Amygdala (tissue), 56 donors: Measurements from ENCODE around the gene TFIP11.

Experiments
- DNase-seq, 56 donors: peaks; one replicate each; lab custom pipeline; 2025; lab: John Stamatoyannopoulos, UW

Gene TFIP11

DNA sequence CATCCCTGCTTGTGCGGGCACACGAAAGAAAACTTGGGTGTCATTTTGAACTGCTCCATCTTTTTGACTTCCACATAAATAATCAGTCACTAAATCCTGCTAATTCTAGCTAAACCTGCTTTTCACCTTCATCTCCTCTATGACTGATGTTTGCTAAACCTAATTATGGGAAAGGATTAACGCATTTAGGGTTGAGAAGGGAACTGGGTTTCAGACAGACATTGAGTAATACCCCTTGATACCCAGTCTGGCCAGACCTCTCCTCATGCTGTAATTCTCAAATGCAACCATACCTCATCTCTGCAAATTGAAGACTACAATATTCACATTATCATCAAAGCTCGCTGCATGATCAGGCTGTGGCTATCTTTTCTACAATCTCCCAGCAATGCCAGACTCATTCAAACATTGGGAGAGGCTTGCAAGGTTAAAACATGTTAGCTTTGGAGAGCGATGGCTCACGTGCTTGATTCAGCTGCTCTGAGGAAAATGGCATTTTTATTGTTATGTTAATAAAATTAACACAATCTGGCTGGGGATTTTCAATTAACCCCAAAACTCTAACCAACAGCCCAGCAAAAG lies 31.1 kb downstream of the TFIP11 start:
- no peak for DNase-seq

DNA sequence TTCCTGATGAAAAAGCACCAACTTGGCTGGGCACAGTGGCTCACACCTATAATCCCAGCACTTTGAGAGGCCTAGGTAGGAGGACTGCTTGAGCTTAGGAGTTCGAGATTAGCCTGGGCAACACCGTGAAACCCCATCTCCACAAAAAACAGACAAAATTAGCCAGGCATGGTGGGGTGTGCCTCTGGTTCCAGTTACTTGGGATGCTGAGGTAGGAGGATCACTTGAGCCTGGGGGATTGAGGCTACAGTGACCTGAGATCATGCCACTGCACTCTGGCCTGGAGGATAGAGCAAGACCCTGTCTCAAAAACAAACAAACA lies 31.7 kb downstream of the TFIP11 start:
- DNase-seq: no peak

DNA sequence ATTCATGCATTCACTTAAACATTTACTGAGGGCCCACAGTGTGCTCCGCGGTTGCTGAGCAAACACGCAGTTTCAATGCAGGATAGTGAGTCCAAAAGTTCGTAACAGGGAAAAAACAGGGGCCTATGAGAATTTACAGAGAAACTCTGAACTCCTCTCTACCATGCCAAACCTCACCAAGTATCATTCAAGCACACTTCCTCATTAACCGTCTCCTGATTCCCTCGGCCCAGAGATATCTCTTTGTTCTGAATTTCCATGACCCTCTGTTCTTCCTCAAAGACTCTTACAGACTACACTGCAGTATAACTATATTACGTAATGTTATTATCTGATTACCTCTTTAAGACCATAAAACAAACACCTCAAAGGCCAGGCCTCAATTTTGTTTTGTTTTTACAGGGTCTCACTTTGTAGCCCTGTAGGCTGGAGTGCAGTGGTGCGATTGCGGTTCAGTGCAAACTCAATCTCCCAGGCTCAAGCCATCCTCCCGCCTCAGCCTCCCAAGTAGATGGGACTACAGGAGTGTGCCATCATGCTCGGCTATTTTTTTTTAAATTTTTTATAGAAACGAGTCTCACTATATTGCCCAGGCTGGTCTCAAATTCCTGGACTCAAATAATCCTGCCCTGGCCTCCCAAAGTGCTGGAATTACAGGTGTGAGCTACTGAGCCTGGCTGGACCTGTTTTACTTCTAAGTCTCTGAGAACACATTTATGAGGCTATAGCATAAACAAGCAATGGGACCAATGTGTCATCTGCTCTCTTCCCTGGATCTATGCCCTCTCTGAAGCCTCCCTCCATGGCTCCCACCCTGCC lies 32.3 kb downstream of the TFIP11 start:
- DNase-seq: no peak

DNA sequence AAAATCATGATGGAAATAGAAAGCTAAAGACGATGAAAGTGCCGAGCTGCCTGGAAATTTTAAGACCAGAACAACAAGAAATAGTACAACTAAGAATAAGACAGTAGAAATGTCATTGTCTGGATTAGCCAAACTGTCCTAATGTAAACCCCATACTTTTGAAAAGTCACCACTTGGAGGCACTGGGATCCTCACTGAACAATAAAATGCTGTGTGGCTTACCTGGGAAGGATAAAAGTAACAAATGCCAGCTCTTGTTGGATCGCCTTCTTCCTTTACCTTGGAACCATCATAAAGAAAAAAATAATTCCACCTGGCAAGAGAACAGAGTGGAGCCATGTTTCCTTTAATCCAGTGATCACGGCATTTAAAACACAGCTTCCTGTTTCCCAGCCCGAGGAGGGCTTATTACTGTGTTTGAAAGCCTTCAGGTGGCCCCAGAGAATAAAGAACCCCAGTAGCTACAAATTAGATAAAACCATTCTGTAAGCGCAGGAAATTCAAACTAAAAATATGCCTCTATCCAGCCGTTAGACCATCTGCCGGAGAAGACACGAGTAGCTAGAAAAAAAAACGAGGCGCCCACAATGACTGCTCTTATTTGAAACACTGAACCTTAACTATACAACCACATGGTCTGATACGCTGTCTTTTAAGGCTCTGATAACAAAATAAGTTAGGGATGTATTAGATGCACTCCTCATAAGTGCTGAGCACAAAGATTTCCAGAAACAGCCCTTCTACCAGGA lies 33.1 kb downstream of the TFIP11 start:
- peak in 1 of 56 donors; percentile 19 for DNase-seq

DNA sequence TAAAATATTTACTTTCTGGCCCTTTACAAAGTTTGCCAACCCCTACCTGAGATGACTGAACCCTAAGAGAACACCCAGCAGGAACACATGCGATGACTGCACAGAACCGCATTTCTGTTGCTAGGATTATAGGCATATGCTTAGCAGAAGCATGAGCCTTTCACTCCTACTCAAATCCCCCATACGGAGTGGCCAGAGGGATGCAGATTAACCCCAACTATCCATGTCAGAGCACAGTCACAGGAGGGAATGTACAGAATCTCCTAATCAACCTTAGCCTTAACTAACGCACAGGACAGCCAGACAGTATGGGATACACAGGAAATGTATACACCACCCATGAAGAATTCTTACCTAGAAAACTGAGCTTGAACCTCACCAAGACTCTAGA lies 34.9 kb downstream of the TFIP11 start:
- no peak for DNase-seq

DNA sequence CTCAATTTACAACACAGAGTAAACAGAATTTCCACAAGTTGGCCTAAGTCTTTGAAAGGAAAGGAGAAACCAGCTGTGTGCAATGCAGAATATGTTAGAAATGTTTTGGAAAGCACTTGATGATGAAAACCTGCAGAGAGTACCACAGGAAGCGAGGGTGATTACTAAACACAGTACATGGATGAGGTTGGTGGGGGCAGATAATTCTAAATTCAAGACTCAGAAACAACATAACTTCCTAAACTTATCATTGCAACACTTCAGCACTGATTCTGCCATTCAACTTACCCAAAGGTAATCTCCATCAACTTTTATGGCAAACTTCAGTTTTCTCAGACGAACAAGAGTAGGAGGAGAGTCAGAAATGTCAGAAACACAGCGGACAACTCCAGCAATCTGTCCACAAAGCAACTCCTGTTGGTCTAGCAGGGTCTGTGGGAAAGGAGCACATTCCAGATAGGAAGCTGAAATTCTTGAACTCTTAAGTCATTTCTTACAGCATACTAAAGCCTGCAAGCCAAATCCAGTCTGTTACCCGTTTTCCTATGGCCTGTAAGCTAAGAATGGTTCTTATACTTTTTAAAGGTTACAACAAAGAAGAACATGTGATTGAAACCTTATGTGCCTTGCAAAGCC lies 35.5 kb downstream of the TFIP11 start:
- no peak for DNase-seq

DNA sequence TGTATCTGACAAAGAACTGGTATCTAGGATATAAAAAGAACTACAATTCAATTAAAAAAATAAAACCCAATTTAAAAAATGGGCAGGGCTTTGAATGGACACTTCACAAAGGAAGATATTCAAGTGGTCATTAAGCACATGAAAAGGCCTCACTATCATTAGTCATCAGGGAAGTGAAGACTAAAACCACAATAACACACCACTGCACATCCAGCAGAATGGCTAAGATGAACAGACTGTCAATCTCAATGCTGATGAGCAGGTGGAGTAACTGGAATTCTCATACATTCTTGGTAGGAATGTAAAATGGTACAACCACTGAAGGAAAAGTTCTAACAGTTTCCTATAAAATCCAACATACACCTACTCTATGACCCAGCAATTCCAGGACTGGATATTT lies 37.6 kb downstream of the TFIP11 start:
- DNase-seq: no peak

DNA sequence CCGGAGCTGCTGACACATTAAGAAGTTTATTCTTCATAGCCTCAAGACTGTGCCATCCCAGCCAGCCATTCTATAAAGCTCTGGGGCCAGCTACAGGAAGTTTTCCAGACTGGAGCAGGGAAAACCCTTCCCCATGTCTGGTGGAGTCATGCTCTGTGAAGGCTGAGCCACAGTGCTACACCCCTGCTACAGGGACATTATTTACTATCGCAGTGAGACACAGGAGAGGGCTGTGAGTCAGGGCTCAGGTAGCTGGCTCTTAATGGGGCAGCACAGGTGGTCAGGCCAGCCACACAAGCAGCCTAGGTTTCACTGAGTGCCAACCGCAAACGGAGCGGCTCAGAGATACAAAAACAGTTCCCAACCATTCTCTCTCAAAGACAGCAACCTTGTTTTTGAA lies 40.8 kb downstream of the TFIP11 start:
- no peak for DNase-seq

DNA sequence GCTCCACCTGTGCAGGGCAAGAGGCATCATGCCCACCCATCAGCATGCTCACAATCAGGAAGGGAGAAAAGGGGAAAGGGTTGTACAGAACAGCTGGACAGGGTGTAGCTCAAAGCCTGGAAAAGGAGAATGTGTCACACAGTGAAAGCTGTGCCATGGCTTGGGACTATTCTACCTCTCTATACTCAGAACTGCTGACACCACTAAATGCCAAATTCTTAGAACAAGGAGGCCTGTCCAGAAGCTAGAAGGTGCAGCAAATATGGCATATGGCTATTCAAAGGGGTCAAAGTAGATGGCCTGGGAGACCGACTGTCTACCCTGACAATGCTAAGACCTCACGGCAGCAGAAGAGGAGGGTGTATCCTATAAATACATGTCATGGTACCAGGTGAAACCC lies 41.5 kb downstream of the TFIP11 start:
- no peak for DNase-seq

DNA sequence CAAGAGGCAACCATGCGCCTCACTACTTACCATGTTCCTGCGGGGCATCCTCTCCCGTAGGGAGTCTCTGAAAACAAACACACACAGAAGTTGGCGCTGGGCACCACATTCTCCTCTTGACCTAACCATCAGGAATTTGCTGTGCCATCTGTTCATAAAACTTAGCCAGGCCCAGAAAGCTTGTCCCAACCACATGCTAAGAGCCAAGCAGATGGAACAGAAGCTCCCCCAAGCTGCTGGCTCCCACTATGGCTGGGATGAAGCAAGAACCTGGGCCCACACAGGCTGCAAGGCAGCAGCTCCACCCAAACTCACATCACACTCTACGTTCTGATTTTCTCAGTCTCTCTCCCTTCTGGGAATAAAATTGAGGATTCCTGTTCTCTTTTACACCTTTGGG lies 46.1 kb downstream of the TFIP11 start:
- DNase-seq: peak in 14 of 56 donors; percentile 13 to 43 (median 20)

DNA sequence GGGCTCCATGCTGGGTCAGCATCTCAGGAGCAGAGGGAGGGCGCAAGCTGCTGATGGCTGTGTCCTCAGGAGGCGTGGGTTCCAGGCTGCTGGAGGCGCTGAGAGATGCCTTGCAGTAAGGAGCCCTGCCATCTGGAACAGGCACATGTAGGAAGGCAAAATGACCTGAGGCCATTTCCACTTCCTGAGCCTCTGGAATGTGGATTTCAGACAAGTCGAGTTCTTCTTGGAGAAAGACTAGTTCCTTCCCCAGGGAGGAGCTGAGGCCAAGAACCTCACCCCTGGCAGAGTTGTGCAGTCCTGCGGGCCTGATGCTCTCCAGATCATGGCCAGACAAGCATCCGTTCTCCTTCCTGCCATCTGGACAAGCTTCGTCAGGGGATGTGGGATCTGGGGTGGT lies 48.0 kb downstream of the TFIP11 start:
- DNase-seq: no peak

DNA sequence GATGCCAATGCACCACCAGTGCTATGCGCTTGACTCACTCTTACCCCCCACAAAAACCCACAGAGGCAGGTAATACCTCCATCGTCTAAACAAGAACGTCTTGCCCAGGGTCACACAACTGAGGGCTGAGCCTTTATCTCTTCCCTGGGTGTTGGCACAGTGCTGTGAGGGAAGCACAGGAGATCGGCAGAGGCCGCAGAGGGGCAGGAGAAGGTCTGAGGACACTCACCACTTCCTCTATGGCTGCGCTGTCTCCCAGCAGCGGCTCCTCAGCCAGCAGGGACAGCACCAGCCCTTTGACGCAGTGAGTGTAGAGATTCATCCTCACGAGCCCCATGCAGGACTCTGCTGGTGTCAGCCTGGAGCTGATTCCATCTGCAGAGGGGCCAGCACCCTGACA lies 48.6 kb downstream of the TFIP11 start:
- DNase-seq: no peak

DNA sequence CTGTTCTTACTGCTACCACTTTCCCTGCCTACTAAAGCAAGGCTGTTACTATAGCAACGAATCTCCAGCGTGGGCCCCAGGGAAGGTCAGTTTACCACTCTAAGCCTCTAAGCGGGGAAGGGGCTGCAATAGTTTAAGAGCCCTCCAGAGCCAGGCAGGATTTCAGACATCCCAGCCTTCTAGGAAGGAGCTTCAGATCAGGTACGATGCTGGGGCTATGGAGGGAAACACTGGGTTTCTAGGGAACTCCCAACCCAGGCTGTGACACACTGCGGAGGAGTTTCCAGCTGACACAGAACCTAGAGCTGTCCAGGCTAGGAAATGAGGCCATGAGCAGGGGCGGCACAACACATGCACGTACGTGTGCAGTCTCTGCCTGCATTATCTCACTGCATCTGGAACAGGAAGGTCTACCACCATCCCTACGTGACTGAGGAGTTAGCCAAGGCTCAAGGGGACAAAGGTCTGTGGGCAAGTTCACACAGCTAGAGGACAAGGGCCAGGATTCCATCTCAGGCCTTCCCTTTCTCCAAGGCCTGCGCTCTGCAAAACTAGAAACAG lies 49.1 kb downstream of the TFIP11 start:
- DNase-seq: peak in 5 of 56 donors; percentile 10 to 56 (median 27)

DNA sequence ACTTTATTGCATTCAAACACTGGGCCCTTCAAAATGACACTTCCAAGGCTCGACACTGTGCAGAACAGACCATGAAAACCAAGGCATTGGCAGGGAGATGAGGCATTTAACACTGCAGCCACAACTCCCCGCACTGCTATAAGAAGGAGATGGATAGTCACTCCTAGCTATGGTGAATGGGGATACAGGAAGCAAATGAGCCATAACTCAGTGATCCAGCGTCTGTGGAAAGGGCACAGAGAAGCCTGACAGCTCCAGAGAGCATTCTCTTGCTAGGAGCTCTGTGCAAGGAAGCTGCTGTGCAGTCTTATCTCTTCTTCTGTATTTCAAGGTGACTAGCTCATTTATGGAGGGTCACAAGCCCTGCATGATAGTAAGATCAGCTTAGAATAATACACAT lies 49.6 kb downstream of the TFIP11 start:
- no peak for DNase-seq

DNA sequence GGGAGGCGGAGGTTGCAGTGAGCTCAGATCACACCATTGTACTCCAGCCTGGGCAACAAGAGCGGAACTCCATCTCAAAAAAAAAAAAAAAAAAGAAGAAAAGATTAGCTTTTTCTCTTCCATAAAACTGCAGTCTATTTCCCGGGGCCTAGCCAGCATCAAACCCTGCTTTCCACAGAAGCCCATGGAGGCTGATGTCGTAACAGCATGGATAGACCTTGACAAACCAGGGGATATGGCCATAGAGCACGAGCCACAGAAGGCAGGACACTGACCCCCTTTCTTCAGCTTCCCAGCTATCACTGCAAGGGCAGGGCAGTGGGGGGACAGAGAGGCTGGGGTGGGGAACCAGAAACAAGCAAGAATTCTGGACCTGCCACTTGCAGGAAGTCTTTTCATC lies 50.2 kb downstream of the TFIP11 start:
- DNase-seq: no peak

DNA sequence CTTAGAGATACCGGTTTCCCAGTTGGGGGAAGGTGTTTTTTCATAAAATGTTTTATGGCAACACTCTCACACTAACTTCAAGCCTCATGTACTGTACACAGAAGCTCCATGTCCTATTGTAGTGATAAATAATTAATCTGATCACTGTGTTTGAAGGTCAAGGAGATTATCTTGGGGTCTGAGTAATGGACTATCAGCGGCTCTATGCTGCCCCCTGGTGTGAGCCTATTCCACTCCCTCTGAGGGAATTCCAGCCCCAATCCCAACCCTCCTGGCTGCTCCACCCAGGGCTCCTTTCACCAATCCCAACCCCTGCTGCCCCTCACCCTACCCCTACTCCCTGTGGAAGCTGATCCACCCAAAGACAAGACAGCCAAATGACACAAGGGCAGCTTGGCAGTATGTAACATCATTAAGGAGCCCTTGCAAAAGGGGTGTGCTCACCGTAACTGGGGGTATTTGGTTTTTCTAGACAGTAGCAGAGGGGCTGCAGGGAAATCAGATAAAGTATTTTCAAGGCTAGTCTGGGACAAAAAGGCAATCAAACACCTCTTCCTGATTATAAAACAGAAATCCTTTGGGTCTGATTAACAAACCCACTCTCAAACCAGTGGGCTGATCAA lies 51.0 kb downstream of the TFIP11 start:
- DNase-seq: peak in 22 of 56 donors; percentile 4 to 63 (median 20)

DNA sequence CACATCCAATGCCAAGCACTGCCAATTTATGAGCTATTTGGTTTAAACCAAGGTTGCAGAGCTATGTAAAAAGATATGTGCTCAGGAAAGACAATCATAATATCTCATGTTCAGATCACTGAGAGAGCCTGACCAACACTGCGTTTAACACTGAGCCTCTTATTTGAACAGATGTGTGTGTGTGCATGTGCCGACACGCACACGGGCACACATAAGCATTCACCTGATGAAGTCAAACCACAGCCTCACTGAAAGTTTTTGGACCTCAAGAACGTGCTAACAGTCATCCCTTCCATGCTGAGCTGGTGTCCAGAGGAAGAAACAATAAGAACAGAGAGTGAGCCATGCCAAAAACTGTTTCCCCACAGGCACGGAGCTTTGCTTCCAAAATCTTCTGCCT lies 52.1 kb downstream of the TFIP11 start:
- DNase-seq: no peak

DNA sequence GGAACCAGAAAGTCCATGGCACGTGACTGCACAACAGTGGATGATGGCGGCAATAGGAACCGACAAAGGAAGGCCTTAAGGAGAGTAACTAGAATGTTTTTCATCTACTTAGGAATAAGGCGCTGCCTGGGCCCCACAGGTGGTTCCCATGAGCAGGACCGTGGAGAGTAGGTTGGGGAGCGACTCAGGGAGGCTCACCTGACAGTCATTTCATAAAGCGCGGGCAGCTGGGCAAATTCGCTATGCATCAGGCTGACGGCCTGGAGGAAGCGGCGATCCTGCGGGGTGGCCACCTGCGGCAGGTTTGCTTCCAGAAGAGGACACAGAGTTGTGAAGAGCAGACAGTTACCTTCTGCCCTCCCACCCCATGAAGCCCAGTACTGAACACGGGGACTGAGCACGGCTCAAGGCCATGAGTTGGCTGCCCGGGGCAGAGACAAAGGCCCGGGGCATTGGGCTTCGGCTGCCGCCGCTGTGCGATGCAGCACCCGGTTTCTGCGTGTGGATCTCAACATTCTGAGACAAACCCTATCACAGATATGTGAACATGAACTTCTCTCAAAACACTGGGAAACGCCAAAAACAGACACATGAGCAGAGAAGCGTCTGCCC lies 54.5 kb downstream of the TFIP11 start:
- DNase-seq: no peak

DNA sequence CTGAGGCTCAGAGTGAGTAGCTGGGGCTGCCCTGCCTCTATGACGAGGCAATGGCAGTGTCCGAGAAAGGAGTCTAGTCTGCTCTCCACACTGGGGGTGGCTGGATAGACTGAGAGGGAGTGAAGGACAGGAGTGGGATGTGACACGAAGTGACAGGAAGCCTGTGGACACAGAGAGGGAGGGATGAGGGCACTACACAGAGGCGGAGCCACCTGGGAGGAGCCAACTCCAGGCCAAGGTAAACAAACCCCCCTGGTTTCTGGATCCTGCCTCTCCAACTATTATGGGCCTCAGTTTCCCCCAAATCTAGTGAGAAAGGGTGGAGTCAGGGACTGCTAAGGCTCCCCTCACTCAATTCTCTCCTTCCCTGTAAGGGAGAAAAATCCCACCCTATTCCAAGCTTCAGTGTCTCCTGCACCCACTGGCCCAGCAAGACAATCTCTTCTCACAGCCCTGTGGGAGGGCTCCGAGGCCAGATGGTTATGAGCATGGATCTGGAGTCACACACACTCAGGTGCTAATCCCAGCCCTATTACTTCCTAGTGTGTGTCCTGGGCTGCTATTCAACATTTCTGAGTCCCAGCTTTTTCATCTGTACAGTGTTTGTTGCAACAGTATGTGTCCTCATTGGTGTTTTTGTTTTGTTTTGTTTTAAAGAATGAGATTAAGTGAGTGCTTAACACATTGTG lies 58.3 kb downstream of the TFIP11 start:
- no peak for DNase-seq

DNA sequence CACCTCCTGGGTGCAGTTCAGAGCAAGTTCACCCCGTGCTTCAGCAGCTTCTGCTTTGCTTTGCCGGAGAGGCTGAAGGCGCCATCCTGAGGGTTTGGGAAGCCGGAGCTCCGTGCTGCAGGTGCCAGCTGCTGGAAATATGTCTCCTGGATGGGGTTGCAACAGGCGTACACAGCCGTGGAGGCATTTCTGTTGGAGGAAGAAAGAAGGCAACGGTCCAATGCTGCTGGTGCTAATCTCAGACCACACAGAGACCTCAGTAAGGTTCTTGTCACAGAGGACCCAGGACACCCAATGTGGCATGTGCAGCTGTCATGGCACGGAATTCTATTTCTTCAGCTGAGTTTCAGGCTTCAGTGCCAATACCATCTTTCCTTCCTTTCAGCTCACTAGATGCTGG lies 59.1 kb downstream of the TFIP11 start:
- no peak for DNase-seq
